GM21390 (cell line): Measurements from ENCODE around the gene IQGAP2.
"Not testable (repeated sequence)": the region's sequence is repeated elsewhere in the genome, so short reads cannot be mapped to it uniquely, and the experiment has no call there.

Source experiments
- ATAC-seq: cut with Tn5 transposase; IDR thresholded peaks from one replicate; pipeline ENCODE4 v1.9.1; 2021; ENCODE audit not compliant: unreplicated experiment

Gene IQGAP2

DNA sequence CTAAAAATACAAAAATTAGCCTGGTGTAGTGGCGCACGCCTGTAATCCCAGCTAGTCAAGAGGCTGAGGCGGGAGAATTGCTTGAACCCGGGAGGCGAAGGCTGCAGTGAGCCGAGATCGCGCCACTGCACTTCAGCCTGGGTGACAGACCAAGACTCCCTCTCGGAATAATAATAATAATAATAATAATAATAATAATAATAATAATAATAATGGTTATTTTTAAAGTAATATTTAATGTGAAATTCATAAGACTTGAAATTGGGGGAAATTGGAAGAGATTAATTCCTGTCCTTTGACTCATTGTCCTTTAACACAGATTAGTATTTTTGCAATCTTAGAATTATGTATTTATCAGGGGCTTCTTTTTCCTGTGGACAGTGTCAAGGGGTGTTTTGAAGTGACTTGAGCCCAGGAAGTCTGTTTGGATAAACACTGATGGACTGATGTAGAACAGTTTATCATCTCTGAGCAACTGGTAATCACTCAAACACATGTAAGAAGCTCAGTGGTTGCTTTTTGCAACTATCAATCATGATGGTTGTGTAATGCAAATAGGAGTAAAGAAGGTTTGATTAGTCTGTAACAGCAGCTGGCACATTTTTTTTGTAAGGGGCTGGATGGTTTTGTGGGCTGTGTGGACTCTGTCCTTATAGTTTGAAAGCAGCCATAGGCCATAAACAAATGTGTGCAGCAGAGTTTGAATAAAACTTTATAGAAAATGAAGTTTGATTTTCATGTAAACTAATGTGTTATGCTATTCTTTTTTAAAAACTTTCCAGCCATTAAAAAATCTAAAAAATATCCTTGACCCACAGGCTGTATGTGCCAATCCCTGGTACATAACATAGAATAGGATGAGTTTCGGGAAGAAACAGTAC lies 126.6 kb downstream of the IQGAP2 start:
- ATAC-seq, result no peak

DNA sequence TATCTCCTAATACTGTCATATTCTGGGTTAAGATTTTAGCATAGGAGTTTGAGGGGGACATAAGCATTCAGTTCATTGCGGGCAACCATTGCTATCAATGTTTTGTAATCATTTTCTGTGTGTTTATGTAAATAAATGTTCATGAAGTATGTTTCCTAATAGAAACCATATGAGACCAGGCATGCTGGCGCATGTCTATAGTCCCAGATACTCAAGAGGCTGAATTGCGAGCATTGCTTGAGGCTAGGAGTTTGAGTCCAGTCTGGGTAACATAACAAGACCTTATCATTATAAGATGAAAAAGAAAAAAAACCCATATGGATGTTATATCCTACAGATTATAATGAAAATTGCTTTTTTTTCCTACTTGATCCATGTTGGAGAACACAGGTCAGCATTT lies 129.0 kb downstream of the IQGAP2 start:
- ATAC-seq, result no peak

GRCh38 chr5:76532973-76533372 lies 129.9 kb downstream of the IQGAP2 start:
- no peak for ATAC-seq

DNA sequence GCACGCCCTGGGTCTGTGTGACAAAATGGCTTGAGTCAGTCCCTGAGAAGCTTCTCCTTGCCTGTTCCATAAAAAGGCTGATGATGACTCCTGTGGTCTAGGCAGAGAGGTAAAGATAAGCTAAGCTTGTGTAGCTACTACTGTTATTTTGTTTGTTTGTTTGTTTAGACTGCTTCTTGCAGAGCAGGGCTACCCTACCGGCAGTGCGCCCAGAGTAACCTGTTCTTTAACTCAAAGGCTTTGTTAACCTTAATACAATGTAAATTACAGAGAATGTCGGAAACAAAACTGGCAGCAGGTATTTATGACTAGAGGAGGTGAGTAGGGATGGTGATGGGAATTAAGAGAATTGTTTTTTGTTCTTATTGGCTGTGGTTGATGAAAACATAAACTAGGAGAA lies 132.5 kb downstream of the IQGAP2 start:
- ATAC-seq, result no peak

DNA sequence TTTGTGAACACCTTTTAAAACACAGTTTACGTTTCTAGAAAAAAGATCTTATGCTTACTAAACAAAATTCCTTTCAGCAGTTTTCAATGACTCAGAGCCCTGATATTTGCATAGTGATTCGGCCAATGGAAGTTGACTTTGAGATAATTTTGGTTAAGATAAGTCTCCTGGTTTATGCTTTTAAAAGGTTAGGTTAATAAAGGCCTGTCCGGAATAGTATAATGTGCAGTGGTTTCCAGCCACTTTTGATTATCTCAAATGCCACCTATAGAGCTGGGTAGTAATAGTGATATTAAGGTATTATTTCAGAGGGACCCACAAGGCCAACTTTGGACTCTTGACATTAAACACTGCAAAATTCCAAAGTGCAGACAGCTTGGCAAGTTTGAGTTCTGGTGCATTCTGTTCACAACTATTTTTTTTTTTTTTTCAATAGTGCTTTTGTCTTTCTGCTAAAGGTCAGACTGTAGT lies 134.0 kb downstream of the IQGAP2 start:
- ATAC-seq, result no peak

GRCh38 chr5:76542241-76542640 lies 139.2 kb downstream of the IQGAP2 start:
- ATAC-seq, result no peak

DNA sequence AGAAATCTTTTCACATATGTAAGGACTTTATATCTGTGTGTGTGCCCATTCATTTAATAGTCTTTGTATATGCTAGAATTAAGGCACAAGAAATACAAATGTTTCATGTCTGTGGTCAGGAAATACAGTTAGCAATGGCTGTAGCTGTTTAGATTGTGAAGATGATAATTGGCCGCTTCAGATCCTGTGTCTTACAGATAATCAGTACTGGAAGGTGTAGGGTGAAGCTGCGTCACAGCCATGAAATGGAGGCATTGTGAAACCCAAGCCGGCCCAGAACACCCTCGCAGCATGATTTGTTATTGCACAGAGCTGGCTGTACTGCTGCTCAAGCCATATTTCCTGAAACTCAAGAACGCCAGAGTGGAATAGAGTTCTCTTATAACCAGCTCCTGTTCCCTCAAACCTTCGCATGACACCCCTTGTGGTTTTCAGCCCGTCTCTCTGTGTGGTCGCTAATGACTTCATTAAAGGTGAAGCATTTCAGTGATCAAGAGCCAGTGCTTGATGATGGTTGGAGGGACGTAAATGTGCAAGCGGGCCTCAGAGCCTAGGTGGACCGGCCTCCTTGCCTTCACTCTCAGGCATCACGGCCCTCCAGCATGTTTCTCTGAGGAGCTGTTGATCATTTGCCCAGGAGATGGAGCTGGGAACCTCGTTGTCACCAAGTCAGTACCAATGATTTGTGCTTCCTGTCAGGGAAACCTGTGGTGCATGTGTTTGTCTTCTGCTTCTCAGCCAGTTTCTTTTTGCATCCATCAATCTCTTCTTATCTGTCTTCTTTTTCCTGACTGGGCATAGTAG lies 140.0 kb downstream of the IQGAP2 start:
- no peak for ATAC-seq

DNA sequence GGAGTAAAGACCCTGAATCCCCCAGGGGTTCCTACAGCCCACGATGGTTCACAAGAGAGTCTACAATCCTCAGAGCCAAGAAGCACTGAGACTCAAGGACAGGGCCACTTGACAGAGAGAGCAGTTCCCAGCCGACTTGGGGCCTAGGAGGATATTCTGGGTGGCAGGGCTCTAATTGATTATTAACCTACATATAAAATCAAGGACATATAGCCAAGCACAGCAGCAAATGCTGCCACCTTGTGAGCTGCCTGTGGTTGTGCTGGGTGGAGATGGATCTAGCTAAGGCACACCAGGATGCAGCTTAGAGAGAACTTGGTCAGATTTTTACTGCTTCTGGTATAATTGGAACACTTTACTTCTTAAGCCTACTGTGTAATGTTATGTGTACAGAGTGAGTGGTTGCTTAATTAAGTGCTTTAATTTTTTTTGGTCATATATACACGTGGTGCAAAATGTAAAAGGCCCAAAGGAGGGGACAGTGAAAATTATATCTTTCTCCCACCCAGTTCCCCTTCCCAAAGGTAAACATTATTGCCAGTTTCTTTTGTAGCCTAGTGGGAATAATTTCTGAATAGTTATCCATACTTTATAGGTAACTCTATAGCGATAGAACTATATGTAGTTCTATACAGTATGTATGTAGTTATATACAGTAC lies 141.3 kb downstream of the IQGAP2 start:
- no peak for ATAC-seq

- ATAC-seq, result no peak
Measured at GRCh38 chr5:76545184-76545583, 142.1 kb downstream of the IQGAP2 start.

- no peak for ATAC-seq
Measured at GRCh38 chr5:76546497-76547102, 143.5 kb downstream of the IQGAP2 start.

DNA sequence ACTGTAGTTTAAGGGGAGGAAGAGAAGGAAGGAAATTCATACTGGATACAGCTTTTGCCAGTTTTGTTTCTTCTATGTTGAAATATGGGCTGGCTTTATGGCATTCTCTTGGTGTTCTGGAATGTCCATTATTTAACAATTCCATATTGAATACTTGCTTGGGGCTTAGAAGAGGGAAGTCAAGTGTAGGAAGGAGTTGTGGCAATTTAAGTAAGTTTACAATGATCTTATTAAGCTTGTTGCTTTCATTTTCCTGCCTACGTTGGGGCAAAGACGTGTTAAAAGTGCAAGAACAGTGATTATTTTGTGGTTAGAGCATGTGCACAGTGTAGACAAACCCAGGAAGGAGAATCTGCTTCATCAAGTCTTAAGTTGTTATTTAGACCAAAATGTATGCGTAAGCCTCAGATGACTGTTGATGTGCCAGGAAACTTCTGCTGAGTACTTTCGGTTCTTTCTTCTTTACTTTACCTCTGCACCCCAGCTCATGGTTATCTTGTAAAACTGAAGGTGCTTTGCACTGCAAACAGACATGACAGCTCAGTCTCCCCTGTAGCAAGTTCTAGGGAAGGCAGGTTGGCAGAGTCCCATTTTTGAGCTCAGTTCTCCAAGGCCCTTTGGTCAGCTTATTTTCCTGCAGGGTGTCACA lies 144.3 kb downstream of the IQGAP2 start:
- peak; percentile 59 for ATAC-seq

- ATAC-seq, result no peak
Measured at GRCh38 chr5:76547891-76548524, 144.9 kb downstream of the IQGAP2 start.

- ATAC-seq, result no peak
Measured at GRCh38 chr5:76548525-76549229, 145.6 kb downstream of the IQGAP2 start.

DNA sequence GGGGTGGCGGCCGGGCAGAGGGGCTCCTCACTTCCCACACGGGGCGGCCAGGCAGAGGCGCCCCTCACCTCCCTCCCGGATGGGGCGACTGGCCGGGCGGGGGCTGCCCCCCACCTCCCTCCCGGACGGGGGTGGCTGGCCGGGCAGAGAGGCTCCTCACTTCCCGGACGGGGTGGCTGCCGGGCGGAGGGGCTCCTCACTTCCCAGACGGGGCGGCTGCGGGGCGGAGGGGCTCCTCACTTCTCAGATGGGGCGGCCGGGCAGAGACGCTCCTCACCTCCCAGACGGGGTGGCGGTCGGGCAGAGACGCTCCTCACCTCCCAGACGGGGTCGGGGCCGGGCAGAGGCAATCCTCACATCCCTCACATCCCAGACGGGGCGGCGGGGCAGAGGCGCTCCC lies 147.8 kb downstream of the IQGAP2 start:
- not testable (repeated sequence) for ATAC-seq

DNA sequence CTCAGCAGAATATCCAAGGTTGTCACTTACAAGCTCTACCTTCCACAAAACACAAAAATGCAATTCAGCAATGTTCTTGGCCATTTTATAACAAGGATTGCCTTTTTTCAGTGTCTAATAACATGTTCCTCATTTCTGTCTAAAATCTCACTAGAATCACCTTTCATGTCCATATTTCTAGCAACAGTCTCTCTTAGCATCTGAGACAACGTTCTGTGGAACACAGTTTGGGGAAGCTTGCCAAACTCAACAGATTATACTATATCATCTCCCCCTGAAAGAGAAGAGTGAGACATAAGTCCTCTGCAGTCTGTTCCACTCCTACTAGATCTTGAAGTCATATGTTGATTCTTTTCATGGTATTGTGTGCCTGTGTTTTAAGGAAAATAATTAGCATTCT lies 149.5 kb downstream of the IQGAP2 start:
- ATAC-seq, result no peak

- no peak for ATAC-seq
Measured at GRCh38 chr5:76553251-76553650, 150.2 kb downstream of the IQGAP2 start.

GRCh38 chr5:76555114-76555513 lies 152.0 kb downstream of the IQGAP2 start:
- no peak for ATAC-seq

- no peak for ATAC-seq
Measured at GRCh38 chr5:76555717-76556116, 152.6 kb downstream of the IQGAP2 start.

GRCh38 chr5:76556511-76557221 lies 153.6 kb downstream of the IQGAP2 start:
- ATAC-seq, result peak; percentile 94
